Activated T-helper 9 cell treated with anti-CD3 and anti-CD28 coated beads, Interleukin-2, amount 50 U/mL, for 16 hours (primary cell): Measurements from ENCODE around the gene ISM1.
A peak's percentile ranks its signal among the peaks of the same experiment; 100 is the strongest.
"Not testable (repeated sequence)": the region's sequence is repeated elsewhere in the genome, so short reads cannot be mapped to it uniquely, and the experiment has no call there.

Experiments used
- DNase-seq: peaks from one replicate; pipeline ENCODE4 v3.0.0-alpha.2; 2020; ENCODE audit warnings: low read depth

The ISM1 gene

GRCh38 chr20:13221673-13222318, 722 bp downstream of the ISM1 start:
- DNase-seq: peak; percentile 52

- no peak for DNase-seq
Measured at GRCh38 chr20:13222319-13222716, 1.2 kb downstream of the ISM1 start.

GRCh38 chr20:13223736-13224520, 2.9 kb downstream of the ISM1 start:
- no peak for DNase-seq

- no peak for DNase-seq
Measured at GRCh38 chr20:13226367-13226766, 5.3 kb downstream of the ISM1 start.

- no peak for DNase-seq
Measured at GRCh38 chr20:13228771-13229170, 7.7 kb downstream of the ISM1 start.

GRCh38 chr20:13229538-13229937, 8.5 kb downstream of the ISM1 start:
- no peak for DNase-seq

- DNase-seq: no peak
Measured at GRCh38 chr20:13231031-13231752, 10.1 kb downstream of the ISM1 start.

GRCh38 chr20:13232999-13233398, 11.9 kb downstream of the ISM1 start:
- DNase-seq: no peak

- DNase-seq: no peak
Measured at GRCh38 chr20:13234961-13235360, 13.9 kb downstream of the ISM1 start.

GRCh38 chr20:13236360-13236759, 15.3 kb downstream of the ISM1 start:
- DNase-seq: not testable (repeated sequence)

- no peak for DNase-seq
Measured at GRCh38 chr20:13236990-13237720, 16.1 kb downstream of the ISM1 start.

- no peak for DNase-seq
Measured at GRCh38 chr20:13238001-13238653, 17.1 kb downstream of the ISM1 start.

GRCh38 chr20:13243826-13244376, 22.8 kb downstream of the ISM1 start:
- no peak for DNase-seq

- no peak for DNase-seq
Measured at GRCh38 chr20:13245250-13245723, 24.2 kb downstream of the ISM1 start.

- DNase-seq: no peak
Measured at GRCh38 chr20:13249118-13249797, 28.2 kb downstream of the ISM1 start.

- no peak for DNase-seq
Measured at GRCh38 chr20:13249798-13250170, 28.7 kb downstream of the ISM1 start.

- DNase-seq: no peak
Measured at GRCh38 chr20:13250251-13250650, 29.2 kb downstream of the ISM1 start.

GRCh38 chr20:13251106-13251903, 30.2 kb downstream of the ISM1 start:
- DNase-seq: no peak

GRCh38 chr20:13251904-13252297, 30.8 kb downstream of the ISM1 start:
- no peak for DNase-seq

GRCh38 chr20:13255356-13255755, 34.3 kb downstream of the ISM1 start:
- DNase-seq: no peak
